Transverse colon (tissue), 3 donors: ENCODE results near the gene MLST8.

Experiments used
- POLR2A ChIP-seq: fragments of 450-650 bp; IDR thresholded peaks from one replicate; pipeline ENCODE4 v1.6.1; 2016; ENCODE audit warnings: antibody characterized with exemption, mild to moderate bottlenecking, moderate library complexity
- POLR2AphosphoS5 ChIP-seq, 3 donors: sonication (generic); formaldehyde crosslinking; IDR thresholded peaks; one replicate each; pipeline ENCODE4 v1.6.1; 2016; ENCODE audit warnings: antibody characterized with exemption in 3 of 3

GRCh38 chr16:2194166-2194834 lies 11.0 kb upstream of the MLST8 start:
- TF ChIP-seq POLR2AphosphoS5 (IDR thresholded peaks at IDR 0.05) = no peak
- no peak for TF ChIP-seq POLR2A
